ENCODE results near the gene HIBADH.

GRCh38 chr7:27678617-27679260 lies 16.1 kb upstream of the HIBADH start:
- no peak for TF ChIP-seq CTCF (IDR thresholded peaks at IDR 0.05)
- no peak for TF ChIP-seq POLR2AphosphoS5 (IDR thresholded peaks at IDR 0.05; ENCODE audit: low read depth, low read length)
- no peak for TF ChIP-seq SIN3A (IDR thresholded peaks at IDR 0.05; ENCODE audit: borderline replicate concordance, insufficient read depth, low read depth, low read length)
- TF ChIP-seq REST (IDR thresholded peaks at IDR 0.05; ENCODE audit: insufficient read depth in 1 of 2, low read depth in 2 of 2, low read length in 1 of 2): no peak
- no peak for TF ChIP-seq TCF7L2 (IDR thresholded peaks at IDR 0.05; ENCODE audit: low read depth, low read length)

Measured in Panc1 (cell line).